Brain microvascular endothelial cell (primary cell): Measurements from ENCODE around the gene RUFY3.
"Not testable (repeated sequence)": the region's sequence is repeated elsewhere in the genome, so short reads cannot be mapped to it uniquely, and the experiment has no call there.

ENCODE experiments used
- DNase-seq: peaks from one replicate; pipeline ENCODE4 v3.0.0-alpha.2; 2020
- H3K27ac ChIP-seq: fragments of 250-450 bp; sonication (Bioruptor Pico); 2 replicates; pipeline ENCODE4 v1.5.1; 2020; ENCODE audit warnings: mild to moderate bottlenecking, moderate library complexity
- H3K27me3 ChIP-seq: fragments of 250-450 bp; sonication (Bioruptor Pico); replicated peaks from 2 replicates; pipeline ENCODE4 v1.5.1; 2020; ENCODE audit warnings: mild to moderate bottlenecking
- H3K36me3 ChIP-seq: fragments of 250-450 bp; sonication (Bioruptor Pico); replicated peaks from 2 replicates; pipeline ENCODE4 v1.5.1; 2020; ENCODE audit warnings: mild to moderate bottlenecking
- H3K4me3 ChIP-seq: 2 replicates; pipeline ENCODE4 v1.5.1; 2011; ENCODE audit warnings: low read depth, mild to moderate bottlenecking, control low read depth, low read length, moderate library complexity
- CTCF ChIP-seq: IDR thresholded peaks from 2 replicates; pipeline ENCODE4 v1.5.1; 2011; ENCODE audit warnings: low read depth, mild to moderate bottlenecking, moderate library complexity, low read length, control low read depth, inconsistent platforms; ENCODE audit errors: missing control alignments
- in situ Hi-C: cut with HindIII; loops from 2 replicates; pipeline ENCODE4 v1.10.0; 2017; ENCODE audit warnings: low sequenced_read_pairs, low pct_ligation_motif_present

Gene RUFY3

GRCh38 chr4:70691661-70692060, 30.1 kb upstream of the RUFY3 start:
- in situ Hi-C loops, result no loop called here
- no peaks in the 10 kb centered on the region for H3K27me3 ChIP-seq
- no peaks in the 10 kb centered on the region for H3K36me3 ChIP-seq
- no peak overlapping the region for H3K4me3 ChIP-seq
- no peak for DNase-seq
- H3K27ac ChIP-seq, result no peak overlapping the region
- no peak for TF ChIP-seq CTCF

DNA sequence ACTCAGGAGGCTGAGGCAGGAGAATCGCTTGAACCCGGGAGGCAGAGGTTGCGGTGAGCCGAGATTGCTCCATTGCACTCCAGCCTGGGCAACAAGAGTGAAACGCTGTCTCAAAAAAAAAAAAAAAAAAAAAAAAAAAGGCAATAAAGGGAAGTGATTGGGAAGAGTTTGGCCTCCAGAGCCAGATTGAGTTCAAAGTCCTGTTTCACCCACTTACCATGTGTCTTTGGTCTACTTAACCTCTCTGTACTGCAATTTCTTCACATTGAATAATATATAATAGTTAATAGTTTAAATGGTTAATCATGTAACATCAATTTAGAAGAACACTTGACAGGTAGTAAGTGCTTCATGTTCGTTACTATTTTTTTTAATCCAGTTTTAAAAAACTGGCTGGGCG, 27.1 kb upstream of the RUFY3 start:
- DNase-seq, H3K27ac ChIP-seq, H3K4me3 ChIP-seq, H3K36me3 ChIP-seq, in situ Hi-C loops, H3K27me3 ChIP-seq: not testable (repeated sequence)

DNA sequence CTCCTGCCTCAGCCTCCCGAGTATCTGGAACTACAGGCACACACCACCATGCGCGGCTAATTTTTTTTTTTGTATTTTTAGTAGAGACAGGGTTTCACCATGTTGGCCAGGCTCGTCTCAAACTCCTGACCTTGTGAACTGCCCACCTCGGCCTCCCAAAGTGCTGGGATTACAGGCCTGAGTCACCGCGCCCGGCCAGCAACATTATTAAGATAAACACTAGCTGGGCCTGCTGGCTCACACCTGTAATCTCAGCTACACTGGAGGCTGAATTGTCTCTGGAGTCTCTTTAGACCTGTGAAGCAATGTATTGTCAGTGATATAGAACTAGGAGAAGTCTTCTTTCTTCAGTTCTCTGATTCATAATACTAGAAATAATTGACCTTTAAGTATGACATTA, 23.3 kb upstream of the RUFY3 start:
- DNase-seq, H3K4me3 ChIP-seq, H3K27me3 ChIP-seq, in situ Hi-C loops, H3K27ac ChIP-seq, H3K36me3 ChIP-seq: not testable (repeated sequence)

GRCh38 chr4:70700712-70701111, 21.1 kb upstream of the RUFY3 start:
- H3K27ac ChIP-seq, result no peak overlapping the region
- no peak overlapping the region for H3K4me3 ChIP-seq
- H3K36me3 ChIP-seq, result no peaks in the 10 kb centered on the region
- DNase-seq, result no peak
- no peaks in the 10 kb centered on the region for H3K27me3 ChIP-seq
- no peak for TF ChIP-seq CTCF
- in situ Hi-C loops, result no loop called here

DNA sequence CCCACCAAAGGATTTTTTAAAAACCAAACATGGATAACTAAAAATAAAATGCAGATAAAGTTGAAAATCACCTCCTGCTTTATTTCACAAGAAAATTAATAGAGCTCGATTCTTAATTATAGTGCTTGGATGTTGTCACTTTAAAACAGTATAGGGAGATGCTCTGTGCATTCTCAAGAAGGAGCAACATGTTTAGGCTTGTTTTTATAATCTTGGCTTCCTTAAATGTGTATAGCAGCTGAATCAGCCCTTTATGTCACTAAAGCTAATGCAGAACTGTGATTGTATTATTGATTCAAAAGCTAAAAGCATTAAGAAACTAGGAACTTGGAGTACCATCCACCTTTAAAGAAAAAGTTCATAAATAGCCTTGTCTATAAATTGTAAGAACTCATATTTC, 20.5 kb upstream of the RUFY3 start:
- Histone ChIP-seq H3K36me3 (no peaks in the 10 kb centered on the region), H3K4me3 (no peak overlapping the region), H3K27ac (no peak overlapping the region), H3K27me3 (no peaks in the 10 kb centered on the region)
- in situ Hi-C loops, result no loop called here
- no peak for DNase-seq
- no peak for TF ChIP-seq CTCF

GRCh38 chr4:70702592-70702991, 19.2 kb upstream of the RUFY3 start:
- in situ Hi-C loops, H3K27ac ChIP-seq, DNase-seq: not testable (repeated sequence)

DNA sequence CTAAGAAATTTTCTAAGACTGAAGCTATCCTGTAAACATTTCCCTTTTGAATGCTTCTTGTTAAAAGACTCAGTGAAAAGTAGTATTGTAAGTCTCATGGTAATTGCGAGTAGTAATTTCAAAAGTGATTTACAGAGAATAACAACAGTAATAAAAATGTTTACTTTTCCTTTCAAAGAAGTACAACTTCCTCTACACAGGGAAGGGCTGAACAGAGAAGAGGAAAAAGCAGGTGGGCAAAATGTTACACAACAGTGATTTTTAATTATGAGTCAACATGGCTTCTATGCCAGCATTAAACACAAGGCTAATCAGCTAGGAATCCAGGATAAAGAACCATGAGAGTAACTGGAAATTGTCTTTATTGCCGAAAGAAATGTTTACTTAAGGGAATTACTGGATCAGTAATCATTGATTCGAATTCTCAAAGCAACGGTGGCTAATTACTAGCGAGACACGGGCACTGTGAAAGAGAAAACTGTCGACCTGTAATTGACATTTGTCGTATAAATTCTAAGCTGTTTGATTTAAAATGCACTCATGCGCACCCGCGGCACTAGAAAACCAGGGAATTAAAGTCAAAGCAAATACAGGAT, 18.0 kb upstream of the RUFY3 start:
- peak overlapping the region; percentile 72 for H3K4me3 ChIP-seq
- no peaks in the 10 kb centered on the region for H3K27me3 ChIP-seq
- in situ Hi-C loops, result no loop called here
- H3K27ac ChIP-seq, result peak overlapping the region; percentile 75
- H3K36me3 ChIP-seq, result no peaks in the 10 kb centered on the region
- no peak for DNase-seq
- no peak for TF ChIP-seq CTCF

More at GRCh38 chr4:70702592-70702991, 19.2 kb upstream of the RUFY3 start:
- H3K27me3 ChIP-seq, H3K4me3 ChIP-seq, H3K36me3 ChIP-seq: not testable (repeated sequence)
